HG03442 (cell line): ENCODE results near the gene RS1.

ENCODE experiments used
- ATAC-seq: cut with Tn5 transposase; IDR thresholded peaks from one replicate; pipeline ENCODE4 v1.9.1; 2021; ENCODE audit warnings: mild to moderate bottlenecking, moderate library complexity; ENCODE audit not compliant: unreplicated experiment

The RS1 gene

DNA sequence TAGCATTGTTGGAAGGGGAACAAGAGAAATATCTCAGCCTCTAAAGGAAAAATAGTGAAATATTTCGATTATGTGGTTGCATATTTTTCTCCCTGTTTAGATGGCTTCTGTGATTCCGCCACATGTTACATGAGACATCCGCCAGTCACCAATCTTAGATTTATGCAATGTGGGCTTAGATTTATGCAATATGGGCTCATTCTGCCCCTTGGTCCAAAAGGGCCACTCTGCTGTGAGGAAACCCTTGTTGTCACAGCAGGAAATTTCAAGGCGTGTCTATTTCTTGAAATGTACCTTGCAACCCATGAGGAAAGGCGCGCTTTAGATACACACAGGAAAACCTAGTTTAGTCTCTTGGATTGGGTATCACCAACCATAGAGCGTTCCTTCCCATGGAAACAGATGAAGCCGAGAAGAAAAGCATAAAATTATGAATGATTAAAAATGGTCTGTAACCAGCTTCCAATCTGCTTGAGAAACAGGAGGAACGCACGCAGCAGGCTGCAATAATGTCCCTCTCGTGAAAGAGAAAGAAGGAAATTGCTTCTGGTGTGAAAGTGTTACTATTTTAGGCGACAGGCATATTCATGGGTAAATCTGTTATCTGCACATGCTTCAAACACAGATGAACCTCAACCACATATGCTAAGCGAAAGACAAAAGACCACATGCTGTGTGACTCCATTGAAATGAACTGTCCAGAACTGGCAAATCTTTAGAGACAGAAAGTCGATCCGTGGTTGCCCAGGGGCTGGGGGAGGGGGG, 3.7 kb downstream of the RS1 start:
- no peak for ATAC-seq

- no peak for ATAC-seq
Measured at GRCh38 chrX:18666614-18667013, 5.3 kb downstream of the RS1 start.

GRCh38 chrX:18664947-18665346, 7.0 kb downstream of the RS1 start:
- ATAC-seq: no peak

- no peak for ATAC-seq
Measured at GRCh38 chrX:18661273-18661672, 10.6 kb downstream of the RS1 start.

GRCh38 chrX:18654875-18655836, 16.8 kb downstream of the RS1 start:
- no peak for ATAC-seq

DNA sequence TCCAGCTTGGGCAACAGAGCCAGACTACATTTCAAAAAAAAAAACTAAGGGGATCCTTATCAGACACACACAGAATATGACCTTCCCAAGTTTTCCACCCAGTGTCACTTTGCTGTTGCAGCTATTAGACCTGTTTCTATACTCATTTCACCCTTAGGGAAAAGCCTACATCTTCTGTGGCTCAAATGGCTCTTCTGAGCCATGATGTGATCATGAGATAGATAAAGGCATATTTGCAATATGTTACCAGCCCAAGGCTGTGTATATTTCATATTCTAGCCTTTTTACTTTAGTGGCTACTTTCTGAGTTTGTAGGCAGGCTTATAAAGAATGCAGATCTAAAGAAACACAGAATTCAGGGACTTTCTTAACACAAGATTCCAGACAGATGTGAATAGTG, 19.3 kb downstream of the RS1 start:
- no peak for ATAC-seq

DNA sequence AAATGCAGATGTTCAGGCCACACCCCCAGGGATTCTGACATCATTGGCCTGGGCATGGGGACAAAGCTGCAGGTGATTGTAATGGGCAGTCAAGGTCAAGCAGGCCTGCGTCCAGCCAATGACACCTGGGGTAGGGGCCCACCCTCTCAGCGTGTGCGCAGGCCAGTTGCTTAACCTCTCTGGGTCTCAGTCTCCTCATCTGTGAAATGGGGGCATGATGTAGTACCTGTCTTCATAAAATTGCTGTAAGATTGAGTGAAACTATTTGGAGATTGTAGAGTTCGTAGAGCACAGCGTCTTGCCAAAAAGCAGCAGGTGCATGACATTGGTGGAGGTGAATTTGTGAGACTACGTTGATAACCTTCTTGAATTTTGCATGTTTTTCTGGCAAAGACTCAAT, 21.2 kb downstream of the RS1 start:
- ATAC-seq: no peak

DNA sequence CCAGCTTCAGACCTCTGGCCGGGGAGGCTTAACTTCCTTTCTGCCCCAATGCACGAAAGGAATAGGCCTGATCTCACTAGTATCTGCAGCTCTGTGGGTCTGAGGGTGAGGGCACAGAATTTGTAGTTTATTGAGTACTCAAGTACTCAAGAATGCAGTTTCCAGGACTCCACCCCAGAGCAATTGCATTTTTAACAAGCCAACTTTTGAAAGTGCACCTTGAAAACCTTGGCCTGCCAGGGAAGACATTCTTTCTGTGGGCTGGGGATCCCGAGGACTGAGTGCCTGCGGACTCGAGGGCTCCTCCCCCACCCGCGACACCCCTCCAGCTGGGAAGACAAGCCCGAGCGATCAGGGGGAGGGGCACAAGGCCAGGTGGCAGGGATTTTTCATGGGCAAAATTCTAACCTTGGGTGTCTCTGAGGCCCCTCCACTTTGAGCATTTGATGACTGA, 22.4 kb downstream of the RS1 start:
- ATAC-seq: no peak

- ATAC-seq: no peak
Measured at GRCh38 chrX:18647621-18648020, 24.3 kb downstream of the RS1 start.

GRCh38 chrX:18643853-18644252, 28.1 kb downstream of the RS1 start:
- no peak for ATAC-seq

- no peak for ATAC-seq
Measured at GRCh38 chrX:18643243-18643642, 28.7 kb downstream of the RS1 start.

GRCh38 chrX:18640686-18641085, 31.2 kb downstream of the RS1 start:
- ATAC-seq: no peak

DNA sequence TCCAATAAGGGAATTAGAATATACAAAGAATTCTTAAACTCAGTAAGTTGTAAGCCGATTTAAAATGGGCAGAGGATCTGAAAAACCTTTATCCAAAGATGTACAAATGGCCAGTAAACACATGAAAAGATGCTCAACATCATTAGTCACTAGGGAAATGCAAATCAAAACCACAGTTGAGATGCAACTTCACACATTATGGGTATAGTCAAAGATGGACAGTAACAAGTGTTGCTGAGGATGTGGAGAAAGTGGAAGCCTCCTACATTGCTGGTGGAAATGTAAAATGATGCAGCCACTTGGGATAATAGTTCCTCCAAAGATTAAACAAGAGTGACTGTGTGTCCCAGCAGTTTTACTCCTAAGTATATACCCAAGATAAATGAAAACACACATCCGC, 32.6 kb downstream of the RS1 start:
- no peak for ATAC-seq

GRCh38 chrX:18638398-18638797, 33.5 kb downstream of the RS1 start:
- no peak for ATAC-seq

GRCh38 chrX:18630934-18631333, 41.0 kb downstream of the RS1 start:
- no peak for ATAC-seq

DNA sequence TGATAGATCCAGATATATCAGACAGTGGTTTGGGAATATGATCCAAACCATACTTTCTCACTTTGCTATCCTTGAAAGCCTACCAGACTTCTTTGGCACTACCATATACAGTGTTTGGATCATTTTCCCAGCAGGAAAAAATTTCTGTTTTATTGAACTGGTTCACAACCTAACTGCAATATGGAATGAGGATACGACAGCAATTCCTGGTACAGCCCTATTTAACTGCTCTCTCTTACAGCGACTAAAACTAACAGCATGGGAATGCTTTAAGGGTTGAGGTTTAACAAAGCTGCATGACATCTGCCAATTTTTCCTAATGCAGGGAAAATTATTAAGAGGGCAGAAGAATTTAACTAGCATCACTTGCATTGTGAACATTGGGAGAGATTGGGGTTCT, 47.3 kb downstream of the RS1 start:
- no peak for ATAC-seq

DNA sequence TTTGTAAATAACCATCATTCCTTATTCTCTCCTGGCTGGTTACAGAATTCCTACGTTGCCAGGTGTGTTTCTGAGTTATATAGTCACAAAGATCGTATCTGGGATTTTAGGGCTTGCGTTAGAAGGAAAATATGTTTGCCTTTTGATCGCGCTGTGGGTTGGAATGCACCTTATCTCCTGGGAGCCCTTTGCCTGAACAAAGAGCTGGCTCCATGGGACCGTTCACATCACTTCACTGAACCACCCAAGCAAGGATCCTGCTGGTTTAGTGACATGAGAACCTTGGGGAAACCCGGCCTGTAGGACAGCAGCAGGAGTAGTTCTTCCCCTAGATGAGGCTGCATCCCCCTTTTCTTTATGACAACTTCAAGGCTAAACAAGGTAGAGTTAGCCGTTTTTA, 51.6 kb downstream of the RS1 start:
- ATAC-seq: no peak

- ATAC-seq: no peak
Measured at GRCh38 chrX:18619288-18619687, 52.6 kb downstream of the RS1 start.

DNA sequence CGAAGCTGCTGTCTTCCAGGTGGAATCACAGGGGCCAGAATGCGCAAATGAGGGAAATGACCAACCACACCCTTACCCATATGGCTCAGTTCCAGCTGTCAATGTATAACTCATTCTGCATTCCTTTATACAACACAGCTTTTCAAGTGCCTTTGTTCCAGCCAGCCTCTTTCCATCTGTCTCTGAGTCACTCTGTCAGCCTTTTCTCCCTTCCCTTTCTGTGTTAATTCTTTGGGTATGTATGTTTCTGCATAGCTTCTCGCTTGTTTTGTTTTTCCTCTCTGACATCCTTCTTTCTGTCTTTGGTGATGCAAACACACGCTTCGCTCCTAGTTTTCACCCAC, 54.5 kb downstream of the RS1 start:
- no peak for ATAC-seq

DNA sequence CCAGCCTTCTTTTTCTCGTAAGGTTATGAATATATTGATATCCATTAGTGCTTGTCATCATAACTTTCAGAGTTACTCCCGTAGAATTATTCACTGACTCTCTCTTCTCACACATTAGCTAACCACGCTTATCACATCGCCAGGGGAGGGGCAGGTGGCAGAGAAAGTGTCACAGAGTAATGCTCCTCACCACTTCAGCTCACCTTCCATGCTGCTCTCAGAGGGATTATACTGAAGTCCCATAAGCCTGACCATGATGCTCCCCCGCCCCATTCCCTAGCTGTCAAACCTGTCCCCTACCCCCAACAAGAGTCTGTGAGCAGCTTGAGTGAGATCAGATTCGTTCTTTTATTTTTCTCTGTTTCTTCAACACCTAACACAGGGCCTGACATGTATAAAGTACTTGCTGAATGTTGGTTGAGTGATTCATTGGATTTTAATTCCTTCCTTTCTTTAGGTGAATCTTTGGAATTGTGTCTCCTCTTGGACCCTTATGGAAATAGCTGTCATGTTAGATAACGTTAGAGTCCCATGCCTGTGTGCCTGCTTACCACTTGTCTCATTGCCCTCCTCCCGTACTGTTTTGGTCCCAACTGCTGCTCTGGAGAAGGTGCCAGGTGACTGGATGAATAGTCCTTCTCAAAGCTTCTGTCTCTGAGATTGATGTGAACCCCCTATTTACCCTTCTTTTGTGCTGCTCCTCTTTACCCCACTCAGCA, 55.1 kb downstream of the RS1 start:
- ATAC-seq: no peak

GRCh38 chrX:18613930-18614639, 57.8 kb downstream of the RS1 start:
- ATAC-seq: no peak
